SKM-1 (cell line): ENCODE measurements around the gene SMCHD1.
"Not testable (repeated sequence)": the region's sequence is repeated elsewhere in the genome, so short reads cannot be mapped to it uniquely, and the experiment has no call there.

ENCODE experiments used
- DNase-seq: peaks from one replicate; lab custom pipeline; 2025; ENCODE audit not compliant: unreplicated experiment; lab: John Stamatoyannopoulos, UW

SMCHD1 gene

GRCh38 chr18:2850816-2851215 lies 195.3 kb downstream of the SMCHD1 start:
- DNase-seq: no peak

- DNase-seq: no peak
Measured at GRCh38 chr18:2851771-2852170, 196.2 kb downstream of the SMCHD1 start.

DNA sequence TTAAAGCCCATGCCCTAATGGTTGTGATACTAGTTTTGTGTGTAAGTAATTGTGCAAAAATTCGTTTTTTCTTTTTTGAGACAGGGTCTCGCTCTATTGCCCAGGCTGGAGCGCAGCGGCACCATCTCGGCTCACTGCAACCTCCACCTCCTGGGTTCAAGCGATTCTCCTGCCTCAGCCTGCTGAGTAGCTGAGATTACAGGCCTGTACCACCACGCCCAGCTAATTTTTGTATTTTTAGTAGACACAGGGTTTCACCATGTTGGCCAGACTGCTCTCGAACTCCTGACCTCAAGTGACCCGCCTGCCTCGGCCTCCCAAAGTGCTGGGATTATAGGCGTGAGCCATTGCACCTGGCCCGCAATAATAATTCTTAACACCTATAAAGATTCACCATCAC lies 196.9 kb downstream of the SMCHD1 start:
- not testable (repeated sequence) for DNase-seq

DNA sequence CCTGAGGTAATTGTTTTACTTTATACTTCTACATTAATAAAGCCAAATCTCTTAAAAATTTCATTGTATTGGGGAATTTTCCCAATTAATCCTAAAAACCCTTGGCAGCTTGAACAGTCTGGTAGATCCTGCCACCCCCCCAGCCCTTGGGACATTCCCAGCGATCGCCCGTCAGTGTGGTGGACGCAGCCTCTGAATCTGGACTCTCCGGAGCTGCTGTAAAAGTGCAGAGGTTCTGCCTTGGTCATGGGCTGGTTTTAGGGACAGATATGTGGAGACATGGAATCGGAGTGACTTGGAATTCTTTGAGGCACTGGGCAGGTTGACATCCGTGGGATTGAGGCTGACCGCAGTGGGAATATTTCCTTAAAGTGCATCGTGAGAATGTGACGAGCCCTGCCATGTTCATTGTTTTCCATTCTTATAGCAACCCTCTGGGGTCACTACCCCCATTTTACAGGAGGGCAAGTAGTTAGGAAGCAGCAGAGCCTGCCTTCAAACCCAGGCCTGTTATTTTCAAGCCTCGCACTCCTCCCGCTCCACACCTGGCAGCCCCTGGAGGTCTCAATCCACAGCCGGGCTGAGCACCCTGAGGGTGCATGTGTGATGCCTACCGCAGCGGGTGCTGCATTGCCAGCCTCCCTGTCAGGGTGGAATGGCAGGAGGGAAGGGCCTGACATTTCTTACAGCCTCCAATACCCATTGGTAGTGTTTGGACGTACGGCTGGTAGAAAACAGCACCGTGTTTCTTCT lies 197.8 kb downstream of the SMCHD1 start:
- no peak for DNase-seq

DNA sequence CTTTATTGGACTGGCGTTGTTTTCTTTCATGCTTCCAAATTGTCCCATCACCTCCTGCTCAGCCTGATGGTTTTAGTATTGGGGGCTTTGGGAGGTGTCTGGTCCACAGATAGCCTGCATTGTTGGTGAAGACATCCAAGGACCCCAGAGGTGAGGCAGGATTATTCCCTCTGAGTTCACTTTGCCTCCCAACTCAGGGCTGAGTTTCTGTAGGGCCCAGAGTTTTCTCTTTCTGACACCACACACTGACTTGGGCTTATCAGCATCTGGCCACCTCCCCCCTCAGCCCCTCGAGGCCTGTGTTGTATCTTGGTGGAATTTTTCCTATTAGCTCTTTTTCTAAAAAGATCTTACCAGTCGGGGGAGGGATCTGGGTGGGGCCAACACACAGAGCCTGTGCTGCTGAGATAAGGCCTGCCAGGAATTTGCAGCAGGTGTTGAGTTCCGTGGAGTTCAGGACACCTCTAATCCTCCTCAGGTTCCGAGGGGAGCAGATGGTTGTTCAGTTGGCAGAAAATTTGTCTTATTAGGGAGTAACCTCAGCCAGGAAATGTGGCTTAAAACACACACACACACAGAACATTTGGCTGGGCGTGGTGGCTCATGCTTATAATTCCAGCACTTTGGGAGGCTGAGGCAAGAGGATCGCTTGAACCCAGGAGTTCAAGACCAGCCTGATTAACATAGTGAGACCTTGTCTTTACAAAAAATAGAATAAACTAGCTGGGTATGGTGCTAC lies 198.6 kb downstream of the SMCHD1 start:
- no peak for DNase-seq
